ENCODE data around the gene GCM1. TPM values are rescaled to one million over a fixed set of nuclear protein-coding genes. Genes with fewer than 3 reads are reported as not detected.

Gene GCM1
- total RNA-seq, 4 donors from 2014 or later: 0.36 TPM; not detected in 3

DNA sequence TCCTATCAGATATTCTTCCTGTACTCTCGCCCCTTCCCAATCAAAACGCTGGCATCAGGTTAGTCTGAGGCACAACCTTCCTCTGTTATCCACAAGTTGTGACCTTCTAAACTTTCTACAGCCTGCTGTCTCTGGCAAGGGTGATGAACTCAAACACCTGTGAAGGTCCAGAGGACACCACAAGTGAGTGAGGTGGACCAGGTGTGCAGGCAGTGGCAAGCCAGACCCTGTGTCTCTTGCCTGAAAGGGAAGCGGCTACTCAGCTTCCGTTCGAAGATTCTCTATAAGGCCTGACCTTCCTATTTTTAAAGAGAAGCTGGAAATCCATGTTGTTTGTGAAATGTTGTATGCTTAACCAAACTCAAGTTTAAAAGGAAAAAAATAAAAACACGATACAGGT lies 36.8 kb downstream of the GCM1 start:
- ATAC-seq (ENCODE audit: low FRiP score) (no peak), DNase-seq (ENCODE audit: low spot score) (no peak)
- TF ChIP-seq, protein P1, sequence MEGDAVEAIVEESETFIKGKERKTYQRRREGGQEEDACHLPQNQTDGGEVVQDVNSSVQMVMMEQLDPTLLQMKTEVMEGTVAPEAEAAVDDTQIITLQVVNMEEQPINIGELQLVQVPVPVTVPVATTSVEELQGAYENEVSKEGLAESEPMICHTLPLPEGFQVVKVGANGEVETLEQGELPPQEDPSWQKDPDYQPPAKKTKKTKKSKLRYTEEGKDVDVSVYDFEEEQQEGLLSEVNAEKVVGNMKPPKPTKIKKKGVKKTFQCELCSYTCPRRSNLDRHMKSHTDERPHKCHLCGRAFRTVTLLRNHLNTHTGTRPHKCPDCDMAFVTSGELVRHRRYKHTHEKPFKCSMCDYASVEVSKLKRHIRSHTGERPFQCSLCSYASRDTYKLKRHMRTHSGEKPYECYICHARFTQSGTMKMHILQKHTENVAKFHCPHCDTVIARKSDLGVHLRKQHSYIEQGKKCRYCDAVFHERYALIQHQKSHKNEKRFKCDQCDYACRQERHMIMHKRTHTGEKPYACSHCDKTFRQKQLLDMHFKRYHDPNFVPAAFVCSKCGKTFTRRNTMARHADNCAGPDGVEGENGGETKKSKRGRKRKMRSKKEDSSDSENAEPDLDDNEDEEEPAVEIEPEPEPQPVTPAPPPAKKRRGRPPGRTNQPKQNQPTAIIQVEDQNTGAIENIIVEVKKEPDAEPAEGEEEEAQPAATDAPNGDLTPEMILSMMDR (IDR thresholded peaks at IDR 0.05): no peak

DNA sequence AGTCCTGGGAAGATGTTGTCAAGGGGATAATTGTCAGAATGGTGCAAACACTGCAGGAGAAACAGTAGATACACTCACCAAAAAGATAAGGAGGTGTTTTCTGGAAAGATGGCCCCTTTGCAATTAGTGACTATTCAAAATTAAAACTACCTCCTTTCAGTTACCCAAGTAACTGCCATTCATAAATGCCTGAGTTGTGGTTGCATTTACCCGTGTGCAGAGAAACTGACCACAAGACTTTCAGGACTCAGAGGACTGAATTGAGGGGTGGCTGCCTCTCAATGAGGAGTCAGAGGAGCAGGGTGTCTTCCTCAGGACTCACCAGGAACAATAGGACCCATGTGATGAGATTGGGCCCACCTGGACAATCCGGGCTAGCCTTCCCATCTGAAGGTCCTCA lies 39.0 kb downstream of the GCM1 start:
- TF ChIP-seq, protein P1 (IDR thresholded peaks at IDR 0.05): no peak
- DNase-seq (ENCODE audit: low spot score): no peak
- ATAC-seq (ENCODE audit: low FRiP score): no peak

DNA sequence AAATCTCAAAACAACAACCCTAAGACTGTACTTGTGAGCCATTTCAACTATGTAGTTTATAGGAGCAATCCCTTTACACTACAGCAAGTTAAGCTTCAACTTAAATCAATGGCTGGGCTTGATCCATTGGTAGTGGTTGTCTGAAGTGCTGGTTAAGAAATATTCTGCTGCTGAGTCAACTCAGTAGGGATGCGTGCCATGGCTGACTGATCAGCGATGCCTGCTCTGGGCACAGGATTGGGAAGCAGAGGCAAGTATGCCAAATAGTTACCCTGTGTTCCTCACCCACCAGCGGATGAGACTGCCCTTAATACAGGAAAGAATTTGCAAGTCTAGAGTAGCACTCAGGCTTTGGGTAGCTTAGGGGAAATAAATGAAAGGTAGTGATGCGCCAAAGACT lies 41.5 kb downstream of the GCM1 start:
- DNase-seq (ENCODE audit: low spot score): no peak
- TF ChIP-seq, protein P1 (IDR thresholded peaks at IDR 0.05): no peak
- ATAC-seq (ENCODE audit: low FRiP score): no peak

DNA sequence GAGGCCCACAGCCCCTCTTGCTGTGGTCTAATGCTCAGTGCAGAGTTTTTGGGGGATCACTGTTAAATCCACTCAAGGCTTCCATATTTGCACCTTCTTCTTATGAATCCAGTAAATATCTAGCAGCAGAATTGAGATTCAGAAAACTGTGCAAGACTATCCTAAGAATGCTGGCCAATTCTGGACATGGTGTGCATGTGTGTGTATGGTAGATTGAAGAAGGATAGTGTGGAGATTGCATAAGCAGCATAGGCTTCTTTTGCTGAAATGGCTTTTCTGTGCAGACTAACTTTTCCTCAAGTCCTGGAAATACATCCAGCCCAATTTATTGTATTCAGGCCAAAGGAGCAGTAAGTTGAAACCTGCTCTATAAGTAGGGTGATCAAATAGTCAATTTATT lies 43.7 kb downstream of the GCM1 start:
- ATAC-seq (ENCODE audit: low FRiP score): no peak
- TF ChIP-seq, protein P1 (IDR thresholded peaks at IDR 0.05): no peak
- no peak for DNase-seq (ENCODE audit: low spot score)

DNA sequence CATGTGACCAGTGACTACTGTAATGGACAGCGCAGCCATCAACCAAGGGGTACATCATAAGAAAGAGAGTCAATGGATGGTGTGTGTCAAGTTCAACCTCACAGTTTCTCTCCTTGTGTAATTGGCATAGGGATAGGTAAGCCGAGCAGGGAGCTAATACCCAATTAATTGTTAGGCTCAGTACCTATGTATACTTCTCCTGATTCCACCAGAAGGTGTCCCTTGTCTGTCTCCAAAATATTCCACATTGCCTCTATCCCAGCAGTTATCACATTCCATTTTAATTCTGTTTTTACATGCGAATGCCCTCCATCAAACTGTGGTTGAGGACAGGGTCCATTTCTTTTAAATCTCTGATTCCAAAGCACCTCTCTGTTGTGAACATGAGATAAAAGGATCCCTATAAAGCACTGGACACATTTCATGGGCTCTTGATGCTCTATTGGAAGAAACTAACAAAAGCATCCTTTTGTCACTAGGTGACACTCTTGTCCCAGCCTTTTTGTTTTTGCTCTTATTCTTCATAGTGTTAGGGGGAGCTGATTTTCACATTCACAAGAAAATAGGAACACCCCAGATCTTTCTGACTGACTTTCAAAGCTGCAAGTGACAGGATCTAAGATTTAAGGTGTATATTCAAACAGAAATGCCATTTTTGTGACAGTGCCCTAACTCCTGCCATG lies 44.5 kb downstream of the GCM1 start:
- DNase-seq (ENCODE audit: low spot score): no peak
- no peak for ATAC-seq (ENCODE audit: low FRiP score)
- TF ChIP-seq, protein P1 (IDR thresholded peaks at IDR 0.05): no peak

DNA sequence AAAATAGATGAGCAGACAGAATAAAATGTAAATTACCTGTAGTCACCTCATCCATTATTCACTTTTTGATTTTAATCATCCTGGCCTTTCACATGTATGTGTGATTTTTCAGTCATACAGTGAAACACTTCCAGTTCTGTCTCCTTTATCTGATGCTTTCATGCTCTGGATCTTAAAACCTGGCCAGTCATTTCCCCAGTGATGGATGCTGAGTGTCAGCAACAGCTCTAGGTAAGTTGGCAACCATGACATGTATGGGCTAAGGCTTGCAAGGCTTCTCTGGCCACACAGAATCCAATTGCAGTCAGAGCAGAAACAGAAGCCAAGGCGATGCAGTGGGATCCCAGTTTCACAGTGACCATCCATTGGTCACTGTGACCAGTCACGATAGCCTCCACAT lies 47.6 kb downstream of the GCM1 start:
- TF ChIP-seq, protein P1 (IDR thresholded peaks at IDR 0.05): no peak
- DNase-seq (ENCODE audit: low spot score): no peak
- no peak for ATAC-seq (ENCODE audit: low FRiP score)

DNA sequence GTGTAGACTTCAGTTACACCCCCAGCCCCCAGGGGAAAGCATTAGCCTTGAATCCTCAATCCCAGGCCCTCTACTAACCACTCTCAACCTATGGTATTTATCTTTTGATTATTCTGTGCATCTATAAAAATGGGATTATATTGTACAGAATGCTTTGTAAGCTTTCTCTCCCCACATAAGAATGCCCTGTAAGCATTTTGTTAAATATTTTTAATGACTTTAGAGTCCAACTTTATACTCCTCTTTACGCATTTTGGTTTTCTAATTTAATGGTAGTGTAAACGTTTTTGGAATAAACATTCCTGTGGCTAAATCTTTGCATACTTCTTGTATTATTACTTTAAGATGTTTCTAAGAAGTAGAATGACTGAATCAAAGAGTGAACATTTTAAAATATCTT lies 48.1 kb downstream of the GCM1 start:
- no peak for ATAC-seq (ENCODE audit: low FRiP score)
- TF ChIP-seq, protein P1 (IDR thresholded peaks at IDR 0.05): no peak

More for the DNA sequence above, 48.1 kb downstream of the GCM1 start:
- DNase-seq (ENCODE audit: low spot score): no peak

All from omental fat pad (tissue), 4 donors.